CD4-positive, alpha-beta memory T cell (primary cell): Measurements from ENCODE around the gene PHC3. TPM values are rescaled to one million over a fixed set of nuclear protein-coding genes. Genes with fewer than 3 reads are reported as not detected.
"Not testable (repeated sequence)": the region's sequence is repeated elsewhere in the genome, so short reads cannot be mapped to it uniquely, and the experiment has no call there.

Source experiments
- CTCF ChIA-PET: fragments of 350-600 bp; sonication (Branson Sonifier 250); formaldehyde crosslinking; loops from one replicate; lab custom pipeline; 2021; ENCODE audit warnings: inconsistent platforms; ENCODE audit not compliant: partially characterized antibody; lab: Charles Lee
- POLR2A ChIA-PET: fragments of 350-600 bp; sonication (Branson Sonifier 250); formaldehyde crosslinking; loops from one replicate; lab custom pipeline; 2021; ENCODE audit not compliant: partially characterized antibody; lab: Charles Lee
- DNase-seq, 5 donors: peaks; one replicate each; pipeline versions ENCODE4 v3.0.0 to v3.0.0-alpha.2; 2020 to 2022; ENCODE audit warnings: mixed read lengths in 1 of 5
- H3K27ac ChIP-seq: one replicate; pipeline ENCODE4 v1.7.0; 2013; ENCODE audit warnings: low read depth, low read length
- H3K27me3 ChIP-seq: 2 replicates; pipeline ENCODE4 v1.7.0; 2013; ENCODE audit warnings: mild to moderate bottlenecking, low read length, moderate library complexity; ENCODE audit not compliant: insufficient read depth
- H3K36me3 ChIP-seq: 2 replicates; pipeline ENCODE4 v1.7.0; 2013; ENCODE audit warnings: mild to moderate bottlenecking, low read length, moderate library complexity; ENCODE audit not compliant: insufficient read depth
- H3K4me1 ChIP-seq: 2 replicates; pipeline ENCODE4 v1.7.0; 2013; ENCODE audit warnings: mild to moderate bottlenecking, low read length, moderate library complexity; ENCODE audit not compliant: insufficient read depth
- H3K4me3 ChIP-seq, 2 donors: one replicate each; pipeline ENCODE4 v1.7.0; 2013; ENCODE audit warnings: low read length in 2 of 2, mild to moderate bottlenecking in 1 of 2
- H3K9me3 ChIP-seq, 2 donors: one replicate each; pipeline ENCODE4 v1.7.0; 2013; ENCODE audit warnings: low read length in 2 of 2, control low read depth in 1 of 2; ENCODE audit not compliant: control insufficient read depth in 1 of 2
- H3K27ac Mint-ChIP-seq, 7 donors: one replicate each; pipeline ENCODE4 v1.8.0; 2020 to 2021; ENCODE audit warnings: mixed read lengths in 7 of 7, mild to moderate bottlenecking in 6 of 7, inconsistent platforms in 3 of 7, moderate library complexity in 3 of 7
- H3K27me3 Mint-ChIP-seq, 2 donors: one replicate each; pipeline ENCODE4 v1.8.0; 2020 to 2021; ENCODE audit warnings: mixed read lengths in 2 of 2
- H3K36me3 Mint-ChIP-seq, 2 donors: one replicate each; pipeline ENCODE4 v1.8.0; 2020 to 2021; ENCODE audit warnings: mixed read lengths in 2 of 2, inconsistent platforms in 1 of 2, mild to moderate bottlenecking in 1 of 2
- H3K4me1 Mint-ChIP-seq, 4 donors: one replicate each; pipeline ENCODE4 v1.8.0; 2020 to 2021; ENCODE audit warnings: mixed read lengths in 4 of 4, mild to moderate bottlenecking in 1 of 4
- H3K4me3 Mint-ChIP-seq, 8 donors: one replicate each; pipeline ENCODE4 v1.8.0; 2020 to 2021; ENCODE audit warnings: mixed read lengths in 8 of 8, mild to moderate bottlenecking in 7 of 8, moderate library complexity in 6 of 8, inconsistent platforms in 3 of 8
- H3K9me3 Mint-ChIP-seq, 8 donors: one replicate each; pipeline ENCODE4 v1.8.0; 2020 to 2021; ENCODE audit warnings: mixed read lengths in 8 of 8, mild to moderate bottlenecking in 5 of 8, inconsistent platforms in 3 of 8, moderate library complexity in 1 of 8
- intact Hi-C: fragments of 100-400 bp; cut with micrococcal nuclease; formaldehyde crosslinking; loops from one replicate; pipeline ENCODE4 v1.15.1; 2023
- polyA plus RNA-seq, 2 donors: library from polyadenylated mRNA; unstranded; fragments of 300-500 nt; fragmentation: Illumina TruSeq; gene quantifications; one replicate each; pipeline ENCODE4 v1.2.3, GENCODE V29; 2021
- total RNA-seq, 2 experiments: library from RNA; stranded (reverse); gene quantifications; one replicate each; pipeline ENCODE4 v1.2.3, GENCODE V29; 2021

PHC3 gene
- total and polyA plus RNA-seq, 4 experiments from 2014 or later = 29.2 to 173 (median 116) TPM

- H3K36me3 ChIP-seq, H3K4me1 ChIP-seq, H3K9me3 ChIP-seq, H3K4me3 Mint-ChIP-seq, H3K4me1 Mint-ChIP-seq, H3K4me3 ChIP-seq, H3K27me3 ChIP-seq, POLR2A ChIA-PET, H3K27ac ChIP-seq, H3K36me3 Mint-ChIP-seq, H3K9me3 Mint-ChIP-seq, CTCF ChIA-PET, intact Hi-C loops, DNase-seq: not testable (repeated sequence)
- peak overlapping the region in 1 of 7 donors; percentile 7 for H3K27ac Mint-ChIP-seq
- peaks cover 7 to 14% of the 10 kb centered on the region in 2 donors for H3K27me3 Mint-ChIP-seq
Measured at GRCh38 chr3:170195759-170196158, 14.2 kb upstream of the PHC3 start.

GRCh38 chr3:170189398-170190256 is 8.1 kb upstream of the PHC3 start:
- no peak overlapping the region for H3K27ac Mint-ChIP-seq
- H3K27me3 Mint-ChIP-seq = peaks cover 0 to 1% of the 10 kb centered on the region in 2 donors
- no peaks in the 10 kb centered on the region for H3K36me3 Mint-ChIP-seq
- POLR2A ChIA-PET = no interaction called here
- H3K4me3 Mint-ChIP-seq = peak overlapping the region in 3 of 8 donors; percentile 21 to 49 (median 22)
- H3K9me3 ChIP-seq = no peaks in the 10 kb centered on the region
- H3K9me3 Mint-ChIP-seq = no peaks in the 10 kb centered on the region
- H3K27me3 ChIP-seq = no peaks in the 10 kb centered on the region
- no peak for DNase-seq
- CTCF ChIA-PET = interaction anchor here (0.6 to 3.0 kb wide), 14 partner anchors 9 to 621 kb away, joined by 3 to 11 read pairs (median 4); no protein-coding TSS in a partner anchor
- H3K27ac ChIP-seq = no peak overlapping the region
- H3K4me1 ChIP-seq = no peaks in the 10 kb centered on the region
- no peaks in the 10 kb centered on the region for H3K36me3 ChIP-seq
- intact Hi-C loops = loop anchor here (1.0 to 10.0 kb wide), 4 partner anchors 33 to 1915 kb away; partner anchors contain the start of gene PRKCI
- peaks cover 8 to 11% (median 9%) of the 10 kb centered on the region in 4 donors for H3K4me1 Mint-ChIP-seq
- no peak overlapping the region for H3K4me3 ChIP-seq

GRCh38 chr3:170180079-170180907 is 1.2 kb downstream of the PHC3 start:
- peak overlapping the region; percentile 98 for H3K27ac ChIP-seq
- no peaks in the 10 kb centered on the region for H3K27me3 ChIP-seq
- ChIA-PET POLR2A (interaction anchor here (0.9 to 4.7 kb wide), 10 partner anchors 8 to 416 kb away, joined by 3 to 39 read pairs (median 22); partner anchors contain the start of genes MYNN, PRKCI, SEC62 and SKIL), CTCF (interaction anchor here (1.0 to 1.2 kb wide), 2 partner anchors 9 to 177 kb away, joined by 4 read pairs; no protein-coding TSS in a partner anchor)
- Mint-ChIP-seq H3K27ac (peak overlapping the region; percentile 98 to 100 (median 99)), H3K4me1 (peaks cover 26 to 45% (median 36%) of the 10 kb centered on the region in 4 donors), H3K27me3 (no peaks in the 10 kb centered on the region), H3K36me3 (peaks cover 14 to 32% of the 10 kb centered on the region in 2 donors), H3K9me3 (peaks cover 0 to 2% (median 0%) of the 10 kb centered on the region in 8 donors), H3K4me3 (peak overlapping the region; percentile 96 to 100 (median 99))
- peak; percentile 7 to 50 (median 48) for DNase-seq
- H3K9me3 ChIP-seq = no peaks in the 10 kb centered on the region
- H3K4me1 ChIP-seq = peaks cover 43% of the 10 kb centered on the region
- intact Hi-C loops = loop anchor here (2.0 to 10.0 kb wide), 5 partner anchors 213 to 1925 kb away; partner anchors contain the start of genes LRRC34, LRRIQ4, RPL22L1 and SEC62
- peaks cover 15% of the 10 kb centered on the region for H3K36me3 ChIP-seq
- H3K4me3 ChIP-seq = peak overlapping the region; percentile 48 to 97

GRCh38 chr3:170179432-170179831 is 2.1 kb downstream of the PHC3 start:
- Mint-ChIP-seq H3K27ac (peak overlapping the region; percentile 98 to 100 (median 99)), H3K4me3 (peak overlapping the region; percentile 96 to 100 (median 99)), H3K9me3 (peaks cover 0 to 2% (median 0%) of the 10 kb centered on the region in 8 donors), H3K36me3 (peaks cover 20 to 40% of the 10 kb centered on the region in 2 donors), H3K4me1 (peaks cover 31 to 52% (median 42%) of the 10 kb centered on the region in 4 donors), H3K27me3 (no peaks in the 10 kb centered on the region)
- H3K27ac ChIP-seq = peak overlapping the region; percentile 98
- no peaks in the 10 kb centered on the region for H3K27me3 ChIP-seq
- H3K4me3 ChIP-seq = peak overlapping the region in 1 of 2 donors; percentile 97
- peaks cover 51% of the 10 kb centered on the region for H3K4me1 ChIP-seq
- CTCF ChIA-PET = interaction anchor here (0.7 to 1.8 kb wide), 6 partner anchors 10 to 632 kb away, joined by 3 to 5 read pairs (median 4); no protein-coding TSS in a partner anchor
- intact Hi-C loops = no loop called here
- H3K9me3 ChIP-seq = no peaks in the 10 kb centered on the region
- peaks cover 18% of the 10 kb centered on the region for H3K36me3 ChIP-seq
- POLR2A ChIA-PET = interaction anchor here (0.7 to 4.7 kb wide), 10 partner anchors 10 to 415 kb away, joined by 3 to 39 read pairs (median 6); partner anchors contain the start of genes PRKCI, SEC62, SKIL and TERC
- DNase-seq = no peak

GRCh38 chr3:170178651-170179050 is 2.9 kb downstream of the PHC3 start:
- H3K9me3 ChIP-seq = no peaks in the 10 kb centered on the region
- H3K27ac ChIP-seq = no peak overlapping the region
- peaks cover 33 to 55% (median 44%) of the 10 kb centered on the region in 4 donors for H3K4me1 Mint-ChIP-seq
- no peak overlapping the region for H3K4me3 ChIP-seq
- peaks cover 0 to 2% (median 0%) of the 10 kb centered on the region in 8 donors for H3K9me3 Mint-ChIP-seq
- H3K27me3 ChIP-seq = no peaks in the 10 kb centered on the region
- peaks cover 23 to 45% of the 10 kb centered on the region in 2 donors for H3K36me3 Mint-ChIP-seq
- ChIA-PET CTCF (interaction anchor here (0.7 to 1.8 kb wide), 5 partner anchors 9 to 633 kb away, joined by 3 to 6 read pairs (median 3); no protein-coding TSS in a partner anchor), POLR2A (interaction anchor here (0.7 to 4.7 kb wide), 12 partner anchors 9 to 415 kb away, joined by 3 to 39 read pairs (median 4); partner anchors contain the start of genes PRKCI, SEC62, SKIL and TERC)
- H3K4me3 Mint-ChIP-seq = peak overlapping the region; percentile 58 to 75 (median 68)
- H3K27ac Mint-ChIP-seq = peak overlapping the region; percentile 51 to 99 (median 75)
- no peaks in the 10 kb centered on the region for H3K27me3 Mint-ChIP-seq
- peaks cover 20% of the 10 kb centered on the region for H3K36me3 ChIP-seq
- peaks cover 57% of the 10 kb centered on the region for H3K4me1 ChIP-seq
- intact Hi-C loops = no loop called here
- peak; percentile 57 to 79 (median 69) for DNase-seq

GRCh38 chr3:170171563-170171962 is 10.0 kb downstream of the PHC3 start:
- ChIA-PET POLR2A (interaction anchor here (0.9 to 2.3 kb wide), 3 partner anchors 9 to 407 kb away, joined by 3 to 20 read pairs (median 3); partner anchors contain the start of genes PHC3, PRKCI and TERC), CTCF (interaction anchor here (0.9 to 1.3 kb wide), 3 partner anchors 15 to 22 kb away, joined by 3 read pairs; no protein-coding TSS in a partner anchor)
- H3K27ac Mint-ChIP-seq = peak overlapping the region in 6 of 7 donors; percentile 6 to 60 (median 54)
- no peak overlapping the region for H3K4me3 ChIP-seq
- H3K4me3 Mint-ChIP-seq = peak overlapping the region in 6 of 8 donors; percentile 6 to 59 (median 38)
- H3K27me3 ChIP-seq = no peaks in the 10 kb centered on the region
- peaks cover 56 to 76% of the 10 kb centered on the region in 2 donors for H3K36me3 Mint-ChIP-seq
- DNase-seq = no peak
- H3K27me3 Mint-ChIP-seq = no peaks in the 10 kb centered on the region
- H3K4me1 Mint-ChIP-seq = peaks cover 46 to 67% (median 55%) of the 10 kb centered on the region in 4 donors
- peak overlapping the region; percentile 8 for H3K27ac ChIP-seq
- H3K9me3 Mint-ChIP-seq = no peaks in the 10 kb centered on the region
- H3K4me1 ChIP-seq = peaks cover 54% of the 10 kb centered on the region
- H3K9me3 ChIP-seq = no peaks in the 10 kb centered on the region
- H3K36me3 ChIP-seq = peaks cover 60% of the 10 kb centered on the region
- intact Hi-C loops = no loop called here
